OCI-M2 (cell line): ENCODE results near the gene TMEM132D.

Experiments used
- DNase-seq: peaks from one replicate; lab custom pipeline; 2025; ENCODE audit not compliant: unreplicated experiment; lab: John Stamatoyannopoulos, UW

The TMEM132D gene

DNA sequence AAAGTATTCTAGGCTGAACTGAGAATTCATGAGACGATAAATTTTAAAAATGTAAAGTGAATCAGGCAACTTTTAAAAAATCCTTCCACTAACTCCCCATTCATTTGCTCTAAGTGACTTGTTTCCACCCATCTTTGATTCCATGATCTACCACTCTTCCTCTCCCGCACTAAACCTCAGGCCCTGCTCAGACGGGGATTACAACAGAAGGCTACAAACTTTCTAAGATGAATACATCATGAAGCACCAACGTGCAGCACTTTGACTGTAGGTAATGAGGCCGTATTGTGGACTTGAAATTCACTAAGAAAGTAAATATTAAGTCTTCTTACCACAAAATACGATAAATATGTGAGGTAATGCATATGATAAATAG, 30.0 kb downstream of the TMEM132D start:
- no peak for DNase-seq

DNA sequence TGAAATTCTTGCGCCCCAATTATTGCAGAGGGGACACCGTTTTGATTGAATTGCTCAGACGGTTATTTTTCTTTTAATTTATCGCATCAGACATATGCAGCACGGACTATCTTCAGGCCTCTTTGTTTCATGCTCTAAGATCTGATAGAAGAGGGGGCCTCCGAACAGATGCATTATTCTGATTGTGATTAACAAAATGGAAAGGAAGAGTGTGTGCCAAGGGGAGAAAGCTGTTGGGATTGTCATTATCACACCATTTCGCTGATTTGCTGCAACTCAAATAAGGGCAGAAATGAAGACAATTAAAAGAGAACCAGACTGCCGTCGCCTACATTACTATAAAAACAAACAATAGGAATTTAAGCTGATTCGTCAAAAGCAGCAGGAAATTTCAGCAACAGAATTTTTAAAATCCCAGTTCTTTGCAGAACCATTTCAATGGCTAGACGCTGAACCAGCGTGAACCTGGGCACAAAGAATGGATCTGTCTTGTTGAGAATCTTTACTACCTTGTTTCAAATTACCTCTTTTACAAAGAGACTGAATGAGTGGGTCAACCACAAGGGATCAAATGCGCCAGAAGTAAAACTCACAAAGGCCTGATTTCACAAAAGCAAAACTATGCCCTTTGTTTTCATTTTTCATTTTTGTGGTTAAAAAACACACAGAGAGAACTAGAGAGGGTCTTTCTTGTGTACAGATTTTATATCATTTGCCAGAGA, 30.6 kb downstream of the TMEM132D start:
- no peak for DNase-seq

DNA sequence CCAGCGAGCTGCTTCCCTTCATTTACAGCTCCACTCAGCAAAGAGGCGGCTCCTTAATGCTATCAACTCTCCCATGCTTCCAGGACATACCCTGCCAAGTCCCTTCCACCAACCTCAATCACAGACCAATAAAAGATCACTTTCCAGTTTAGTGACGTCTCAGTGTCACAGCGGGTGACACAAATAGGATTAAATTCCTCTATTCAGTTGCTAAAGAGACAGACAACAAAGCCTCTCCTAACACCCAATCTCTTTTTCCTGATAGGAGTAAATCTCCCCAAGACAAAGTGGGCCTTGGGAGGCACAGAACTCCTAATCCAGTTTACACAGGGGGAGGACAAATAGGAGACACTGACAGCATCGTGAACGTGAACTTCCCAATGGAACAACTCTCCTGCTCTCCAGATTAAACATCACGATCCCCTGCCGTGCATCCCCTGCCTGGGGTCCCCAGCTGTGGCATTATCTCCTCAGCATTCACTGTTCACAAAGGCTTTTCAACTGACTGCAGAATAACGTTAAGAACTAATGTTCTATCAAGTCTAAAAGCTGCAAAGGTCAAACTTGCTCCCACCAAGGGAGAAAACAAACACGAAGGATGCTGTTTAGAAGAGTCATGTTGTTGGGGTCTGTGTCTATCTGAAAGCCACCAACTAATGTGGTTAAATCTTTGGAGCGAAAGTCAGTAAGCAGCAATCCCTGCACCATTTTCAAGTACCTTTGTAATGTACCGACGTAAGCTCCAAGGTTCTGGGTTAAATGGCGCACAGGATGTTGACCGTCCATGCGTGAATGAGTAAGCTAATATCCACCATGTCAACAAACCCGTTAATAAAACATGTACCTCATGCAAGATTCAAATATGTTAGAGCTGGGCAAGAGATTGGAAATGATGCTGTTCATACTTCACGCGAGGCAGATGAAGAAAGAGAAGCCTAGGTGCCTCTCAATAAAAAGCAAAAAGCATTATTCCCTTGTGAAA, 31.5 kb downstream of the TMEM132D start:
- no peak for DNase-seq

DNA sequence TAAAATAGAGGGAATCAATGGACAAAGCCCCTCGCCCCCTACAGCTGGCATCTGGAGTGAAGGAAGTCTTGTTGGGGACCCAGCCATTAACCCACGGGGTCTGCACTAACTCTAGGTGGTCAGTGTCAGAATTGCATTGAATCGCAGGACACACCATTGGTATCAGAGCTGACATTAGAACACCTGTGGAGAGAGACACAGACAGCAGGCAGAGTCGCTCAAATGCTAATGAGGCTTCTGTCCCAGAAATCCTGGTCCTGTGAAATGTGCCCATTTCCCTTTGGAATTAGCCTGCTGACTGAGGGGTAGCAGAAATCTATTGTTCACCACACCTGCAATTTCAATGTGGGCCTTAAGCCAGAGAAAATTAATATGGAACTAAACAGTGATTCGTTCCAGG, 33.0 kb downstream of the TMEM132D start:
- DNase-seq = no peak

DNA sequence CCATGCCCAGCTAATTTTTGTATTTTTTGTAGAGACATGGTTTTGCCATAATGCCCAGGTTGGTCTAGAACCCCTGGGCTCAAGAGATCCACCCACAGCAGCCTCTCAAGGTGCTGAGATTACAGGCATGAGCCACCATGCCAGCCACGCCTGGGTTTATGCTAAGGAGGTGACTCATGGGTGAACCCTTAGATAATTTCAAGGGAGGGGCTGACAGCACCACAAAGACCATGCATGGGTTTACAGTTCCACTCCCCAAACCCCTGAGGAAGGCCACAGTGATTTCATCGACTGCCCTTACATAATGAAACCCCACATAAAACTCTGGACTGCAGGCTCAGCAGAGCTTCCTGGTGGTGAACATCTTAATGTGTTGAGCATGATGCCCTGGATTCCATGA, 33.7 kb downstream of the TMEM132D start:
- no peak for DNase-seq

DNA sequence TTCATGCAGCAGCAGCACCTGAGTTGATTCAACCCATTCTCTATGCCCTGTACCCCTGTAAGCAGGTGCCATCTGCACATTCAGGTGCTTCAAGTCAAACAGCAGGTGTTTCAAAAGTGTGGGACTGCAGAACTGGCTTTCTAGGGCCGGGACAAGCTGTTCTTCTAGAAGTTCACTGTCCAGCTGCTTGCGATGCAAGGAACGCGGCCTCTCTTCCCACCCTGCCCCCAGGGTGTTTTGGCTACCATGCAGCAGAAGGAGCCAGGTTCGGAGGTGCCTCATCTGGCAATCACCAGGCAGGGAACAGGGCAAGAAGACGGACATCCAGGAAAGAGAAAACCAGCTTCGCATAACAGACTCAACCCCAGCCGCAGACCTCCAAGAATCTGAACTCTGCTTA, 35.2 kb downstream of the TMEM132D start:
- no peak for DNase-seq

DNA sequence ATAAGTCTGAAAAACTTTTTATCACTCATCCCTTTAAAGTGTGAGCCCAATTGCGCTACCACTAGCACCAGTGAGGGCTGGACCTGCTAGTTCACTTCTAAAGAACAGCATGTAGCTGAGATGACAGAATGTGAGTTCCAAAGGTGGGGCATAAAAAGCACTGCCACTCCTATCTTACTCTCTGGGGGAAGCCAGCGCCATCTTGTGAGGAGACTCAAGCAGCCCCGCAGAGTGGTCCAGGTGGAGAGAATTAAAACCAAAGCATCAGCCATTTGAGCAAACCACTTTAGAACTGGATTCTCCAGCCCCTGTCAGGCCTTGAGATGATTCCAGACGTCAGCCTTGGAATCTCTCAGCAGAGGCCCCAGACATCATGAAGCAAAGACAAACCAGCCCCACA, 39.9 kb downstream of the TMEM132D start:
- DNase-seq = no peak

DNA sequence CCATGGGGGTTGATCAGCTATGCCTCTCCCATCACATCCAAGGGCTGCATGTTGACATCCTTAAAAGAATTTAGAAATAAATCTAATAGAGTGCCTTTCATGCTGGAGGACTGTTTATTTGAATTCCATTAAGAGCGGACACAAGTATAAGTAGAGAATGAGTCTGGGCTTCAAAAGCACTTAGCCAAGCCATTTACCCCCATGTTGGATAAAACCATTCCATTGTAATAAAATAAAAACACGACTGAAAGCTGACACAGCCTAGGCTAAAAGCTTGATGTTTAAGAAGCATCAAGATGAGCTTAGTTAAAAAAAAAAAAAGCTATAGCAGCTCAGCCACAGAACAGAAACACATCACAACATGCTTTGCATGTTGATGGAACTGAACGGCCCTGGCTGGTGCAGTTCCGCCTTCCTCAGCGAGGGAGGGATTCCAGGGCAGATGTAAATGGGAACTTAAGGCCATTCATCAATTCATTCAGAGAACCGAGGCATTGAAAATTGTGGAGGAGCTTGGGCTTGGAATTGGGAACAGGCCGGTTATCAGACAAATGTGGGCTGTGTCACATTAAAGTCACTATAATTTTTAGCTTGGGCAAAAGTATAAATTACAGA, 41.2 kb downstream of the TMEM132D start:
- no peak for DNase-seq

DNA sequence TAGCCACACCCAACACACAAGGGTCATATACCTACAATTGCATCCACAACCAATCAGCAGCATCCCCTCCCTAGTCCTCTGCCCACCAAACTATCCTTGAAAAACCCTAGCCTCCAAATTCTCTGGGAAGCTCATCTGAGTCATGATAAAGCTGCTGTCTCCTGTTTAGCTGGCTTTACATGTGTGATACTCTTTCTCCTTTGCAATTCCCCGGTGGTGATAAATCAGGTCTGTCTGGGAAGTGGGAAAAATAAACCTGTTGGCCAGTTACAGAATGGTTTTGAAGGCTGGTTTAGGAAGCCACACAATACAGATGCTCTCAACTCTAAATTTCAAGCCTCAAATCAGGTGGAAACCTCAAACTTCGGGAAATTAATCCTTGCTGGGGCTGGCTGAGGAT, 41.9 kb downstream of the TMEM132D start:
- DNase-seq = no peak

DNA sequence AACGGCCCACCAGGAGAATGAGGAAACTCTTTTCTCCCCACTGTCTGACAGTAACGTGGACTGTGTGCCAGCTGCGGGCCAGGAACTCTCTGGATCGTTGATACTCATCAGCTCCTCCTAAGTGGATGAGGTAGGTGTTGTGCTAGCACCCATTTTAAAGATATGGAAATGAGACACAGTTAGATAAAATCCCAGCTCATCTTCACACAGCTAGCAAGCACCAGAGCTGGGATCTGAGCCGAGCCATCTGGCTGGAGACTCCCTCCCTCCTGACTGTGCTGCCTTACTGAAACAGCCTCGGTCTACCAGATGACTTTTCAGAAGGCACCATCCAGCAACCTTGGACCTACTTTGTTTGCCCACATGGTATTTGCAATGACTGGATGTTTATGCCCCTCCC, 49.2 kb downstream of the TMEM132D start:
- DNase-seq = no peak

DNA sequence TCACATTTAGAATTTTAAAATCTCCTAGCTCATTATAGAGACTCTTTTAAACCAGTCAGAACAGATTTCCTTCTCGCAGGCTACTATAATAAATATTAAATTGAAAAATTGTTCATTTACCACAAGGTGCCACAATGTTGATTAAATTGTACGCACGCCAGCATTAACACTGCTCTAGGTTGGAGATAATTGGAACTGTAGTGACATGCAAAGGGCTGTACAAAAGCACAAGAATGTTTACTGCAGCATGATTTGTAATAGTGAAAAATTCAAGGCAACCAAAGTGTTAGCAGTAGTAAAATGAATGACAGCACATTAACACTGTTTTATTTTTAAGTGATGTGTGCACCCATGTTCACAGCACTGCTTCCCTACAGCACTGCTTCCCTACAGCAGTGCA, 52.5 kb downstream of the TMEM132D start:
- no peak for DNase-seq

DNA sequence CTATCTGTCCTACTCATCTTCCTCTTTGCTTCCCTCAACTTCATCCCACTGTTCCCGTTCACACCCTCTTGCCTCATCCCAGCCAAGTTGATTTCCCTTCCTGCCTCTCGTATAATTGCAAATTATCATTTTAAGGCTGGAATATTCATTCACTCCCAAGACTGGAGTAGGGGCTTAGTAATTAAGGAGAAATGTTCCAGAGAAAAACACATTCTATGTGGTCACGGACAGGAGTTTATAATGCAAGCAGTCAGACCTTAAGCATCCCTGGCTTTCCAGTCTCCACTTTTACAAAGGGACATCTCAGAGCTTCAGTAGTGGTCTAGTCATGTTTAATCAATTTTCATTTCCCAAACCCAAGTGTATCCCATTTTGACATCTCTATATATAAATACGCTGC, 54.9 kb downstream of the TMEM132D start:
- no peak for DNase-seq

DNA sequence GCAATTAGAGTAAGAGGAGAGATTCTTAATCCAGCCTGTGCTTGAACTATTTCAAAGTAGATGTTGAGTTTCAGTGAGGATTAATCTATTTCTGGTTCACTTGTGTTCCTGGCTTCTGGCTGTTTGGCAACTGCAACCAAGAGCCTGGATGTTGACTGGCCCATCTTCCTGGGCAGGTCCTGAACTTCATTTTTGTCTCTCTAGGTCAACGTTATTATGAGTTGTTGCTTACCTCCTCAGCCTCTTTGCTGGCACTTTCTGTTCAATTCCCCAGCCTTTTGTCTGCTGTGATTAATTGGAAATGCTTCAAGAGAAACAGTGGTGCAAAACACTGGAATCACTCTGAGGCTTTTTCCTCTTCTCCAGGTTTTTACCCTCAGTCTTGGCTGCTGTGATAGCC, 56.8 kb downstream of the TMEM132D start:
- no peak for DNase-seq

DNA sequence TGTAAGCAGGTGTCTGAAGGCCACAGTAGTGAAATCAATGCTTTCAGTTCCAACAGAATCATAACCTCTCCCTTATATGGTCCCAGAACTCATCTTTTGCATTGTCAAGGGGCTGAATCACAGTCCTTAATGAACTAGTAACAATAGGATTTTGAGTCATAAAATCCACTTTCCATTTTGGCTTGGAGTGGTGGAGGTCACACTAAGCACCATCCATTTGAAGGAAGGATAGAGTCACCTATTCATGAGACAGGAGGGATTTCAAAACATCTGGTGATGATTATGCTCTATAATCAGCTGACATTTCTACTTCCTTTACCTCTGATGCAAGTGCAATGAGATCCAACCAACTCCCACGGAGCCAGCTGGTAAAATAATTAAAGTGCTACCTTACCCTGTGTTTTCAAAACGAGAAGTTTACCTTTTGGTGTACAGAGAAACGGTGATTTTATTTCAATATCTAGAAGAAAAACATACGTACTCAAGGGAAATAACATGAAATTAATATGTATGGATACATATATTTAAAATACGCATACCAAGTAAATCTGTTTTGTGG, 59.1 kb downstream of the TMEM132D start:
- DNase-seq = no peak

DNA sequence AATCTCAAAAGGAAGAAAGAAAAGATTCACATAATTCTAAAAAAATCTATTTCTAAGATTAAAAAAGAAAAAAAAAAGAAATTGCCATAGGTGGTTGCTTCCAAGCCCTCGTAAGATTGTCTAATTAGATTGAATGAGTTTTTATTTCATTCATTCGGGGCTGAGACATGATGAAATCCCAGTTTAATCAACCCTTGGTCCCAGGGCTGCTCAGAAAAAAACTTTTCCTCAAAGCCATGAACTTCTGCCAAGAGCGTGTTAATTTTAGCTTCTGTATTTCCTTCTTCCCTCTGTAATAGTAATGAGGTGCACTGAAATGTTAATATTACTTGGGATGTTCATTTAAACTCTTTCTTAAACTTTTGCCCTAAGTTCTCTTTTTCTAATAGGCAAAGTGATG, 62.6 kb downstream of the TMEM132D start:
- no peak for DNase-seq

DNA sequence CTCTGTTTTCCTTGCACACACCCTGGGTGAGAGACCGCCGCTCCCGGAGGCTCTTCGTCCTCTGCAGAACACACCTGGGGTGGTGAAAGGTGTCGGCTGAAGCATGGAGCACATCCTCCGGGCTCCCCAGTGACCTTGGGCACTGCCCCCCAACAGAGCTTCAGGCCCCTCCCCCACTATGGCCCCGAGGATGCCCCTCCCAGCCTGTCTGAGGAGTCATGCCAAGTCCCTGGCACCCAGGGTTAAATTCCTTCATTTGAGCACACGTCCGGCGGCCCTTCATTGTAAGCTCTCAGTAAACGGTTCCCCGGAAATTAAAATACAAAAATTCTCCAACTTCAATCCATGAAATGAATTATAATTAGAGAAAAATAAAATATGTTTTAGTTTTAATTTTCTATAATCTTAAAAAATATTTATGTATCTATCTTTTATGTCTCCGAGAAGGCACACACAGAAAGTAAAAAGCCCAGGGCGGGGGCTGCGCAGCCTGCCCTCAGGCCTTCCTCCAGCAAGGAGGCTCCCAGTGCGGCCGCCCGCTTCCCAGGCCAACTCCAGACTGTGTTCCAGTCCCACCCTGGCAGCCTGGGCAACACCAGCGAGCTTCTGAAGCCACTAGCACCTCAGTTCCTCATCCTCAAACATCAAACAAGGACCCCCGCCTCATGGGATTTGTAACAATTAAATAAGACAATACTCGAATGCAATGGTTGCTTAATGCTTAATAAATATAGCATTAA, 63.5 kb downstream of the TMEM132D start:
- DNase-seq = no peak

DNA sequence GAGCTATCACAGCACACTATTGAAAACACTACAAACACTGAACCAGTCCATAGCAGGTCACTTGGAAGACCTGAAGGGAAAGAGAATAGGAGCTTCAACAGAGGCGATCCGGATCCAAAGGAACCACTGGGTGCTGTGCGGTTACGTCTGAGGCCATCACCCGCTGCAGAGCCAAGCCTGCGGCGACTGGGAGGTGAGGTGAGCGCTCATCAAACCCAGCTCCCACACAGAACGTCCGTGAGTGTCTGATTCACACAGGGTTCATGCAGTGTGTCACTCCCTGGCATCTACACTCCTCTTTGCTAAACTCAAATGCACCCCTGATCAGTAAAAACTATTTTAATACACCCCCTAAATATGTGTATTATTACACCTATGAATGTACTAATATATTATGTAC, 64.1 kb downstream of the TMEM132D start:
- DNase-seq = no peak

DNA sequence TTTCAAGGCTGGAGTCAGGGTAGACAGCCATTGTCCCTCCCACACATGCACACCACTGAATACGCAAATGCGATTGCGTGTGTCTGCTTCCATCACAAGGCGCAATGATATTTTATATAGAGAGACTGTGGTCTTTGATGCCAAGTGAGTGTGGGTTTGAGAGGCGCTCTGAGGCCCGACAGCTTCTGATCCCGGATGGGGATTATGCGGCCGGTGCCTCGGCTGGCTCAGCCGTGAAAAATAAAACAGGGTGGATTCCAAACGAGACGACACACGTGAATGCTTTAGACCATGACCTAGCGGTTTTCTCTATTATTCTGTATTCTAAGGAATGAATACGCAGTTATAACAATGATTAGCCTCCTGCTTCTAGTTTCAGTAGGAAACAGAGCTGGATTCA, 72.5 kb downstream of the TMEM132D start:
- no peak for DNase-seq

DNA sequence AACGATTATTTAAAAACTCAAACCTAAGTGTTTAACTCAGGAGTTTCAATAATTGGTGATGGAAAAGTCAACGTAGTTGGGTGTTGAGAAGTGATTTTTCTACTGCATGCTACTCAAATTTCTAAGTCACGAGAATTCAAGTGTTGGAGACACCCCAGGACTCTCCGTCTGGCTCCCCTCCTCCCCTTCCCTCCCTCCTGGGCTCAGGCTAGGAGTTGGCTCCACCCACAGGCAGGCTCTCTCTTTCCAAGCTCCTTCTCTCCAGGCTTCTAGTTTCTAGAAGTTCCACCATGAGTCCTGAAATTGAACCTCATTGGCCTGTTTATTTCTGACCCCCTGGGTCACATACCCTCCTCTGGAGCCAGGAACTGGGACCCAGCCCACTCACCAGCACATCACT, 73.0 kb downstream of the TMEM132D start:
- no peak for DNase-seq

DNA sequence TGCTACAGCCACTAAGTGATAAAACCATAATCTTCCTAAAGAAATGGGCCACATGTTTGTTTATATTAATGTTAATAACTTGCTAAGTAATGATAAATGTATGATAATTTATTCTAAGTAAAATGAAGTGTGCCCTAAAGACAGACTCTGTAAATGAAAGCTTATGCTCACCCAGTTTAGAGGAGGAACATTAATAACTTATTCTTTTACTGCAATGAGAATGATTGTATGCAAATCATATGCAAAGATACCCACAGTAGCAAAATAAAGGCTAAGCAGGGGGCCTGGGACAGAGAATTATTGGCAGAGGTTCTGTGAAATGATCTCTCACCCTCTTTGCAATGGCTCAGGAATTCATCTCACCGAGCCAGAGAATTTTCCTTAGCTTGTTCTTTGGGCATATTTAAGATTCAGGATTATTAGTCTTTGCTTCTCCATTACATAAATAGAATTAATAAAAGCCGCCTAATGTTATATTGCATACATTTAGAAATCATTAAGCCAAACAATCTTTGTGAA, 75.9 kb downstream of the TMEM132D start:
- no peak for DNase-seq
